Neural cell (in vitro differentiated cells): Measurements from ENCODE around the gene C10orf62. TPM values are rescaled to one million over a fixed set of nuclear protein-coding genes. Genes with fewer than 3 reads are reported as not detected.
"Not testable (repeated sequence)": the region's sequence is repeated elsewhere in the genome, so short reads cannot be mapped to it uniquely, and the experiment has no call there.

Experiments used
- H2AFZ ChIP-seq: fragments of 200-600, 300-800 bp; sonication (generic), shearing (Covaris generic); 2 replicates; pipeline ENCODE4 v1.6.0; 2014; ENCODE audit warnings: low read depth, mild to moderate bottlenecking, antibody characterized with exemption, low read length, moderate library complexity
- H3F3A ChIP-seq: fragments of 200-600 bp; shearing (Covaris generic); 2 replicates; pipeline ENCODE4 v1.6.1; 2016; ENCODE audit warnings: mild to moderate bottlenecking, moderate library complexity, mixed read lengths, antibody characterized with exemption, low read length; ENCODE audit not compliant: insufficient read depth, poor library complexity, severe bottlenecking
- H3K27ac ChIP-seq: fragments of 200-600, 300-800 bp; sonication (generic), shearing (Covaris generic); 2 replicates; pipeline ENCODE4 v1.5.1; 2014; ENCODE audit warnings: mild to moderate bottlenecking, low read length, moderate library complexity
- H3K27me3 ChIP-seq: fragments of 300-800, 200-600 bp; sonication (generic), shearing (Covaris generic); 2 replicates; pipeline ENCODE4 v1.6.0; 2014; ENCODE audit warnings: mild to moderate bottlenecking, low read depth, low read length, moderate library complexity; ENCODE audit not compliant: insufficient read depth
- H3K36me3 ChIP-seq: fragments of 300-800, 200-600 bp; sonication (generic), shearing (Covaris generic); 2 replicates; pipeline ENCODE4 v1.5.1; 2014; ENCODE audit warnings: mild to moderate bottlenecking, antibody characterized with exemption, low read length, moderate library complexity; ENCODE audit not compliant: insufficient read depth
- H3K4me2 ChIP-seq: fragments of 300-800, 200-600 bp; sonication (generic), shearing (Covaris generic); 2 replicates; pipeline ENCODE4 v1.6.0; 2014; ENCODE audit warnings: mild to moderate bottlenecking, low read length
- H3K4me3 ChIP-seq: fragments of 300-800, 200-600 bp; sonication (generic), shearing (Covaris generic); 2 replicates; pipeline ENCODE4 v1.5.1; 2014; ENCODE audit warnings: mild to moderate bottlenecking, low read length, moderate library complexity
- H3K79me2 ChIP-seq: fragments of 200-600 bp; shearing (Covaris generic); replicated peaks from 2 replicates; pipeline ENCODE4 v1.6.0; 2014; ENCODE audit warnings: mild to moderate bottlenecking, low read length, moderate library complexity; ENCODE audit not compliant: insufficient read depth
- H3K9ac ChIP-seq: fragments of 300-800, 200-600 bp; sonication (generic), shearing (Covaris generic); 2 replicates; pipeline ENCODE4 v1.6.1; 2016; ENCODE audit warnings: mild to moderate bottlenecking, low read length, mixed read lengths
- H3K9me2 ChIP-seq: fragments of 200-600 bp; shearing (Covaris generic); 2 replicates; pipeline ENCODE4 v1.6.1; 2016; ENCODE audit warnings: mild to moderate bottlenecking, low read length, mixed read lengths; ENCODE audit not compliant: insufficient read depth
- H3K9me3 ChIP-seq: fragments of 200-600, 300-800 bp; sonication (generic), shearing (Covaris generic); 2 replicates; pipeline ENCODE4 v1.6.1; 2016; ENCODE audit warnings: mild to moderate bottlenecking, mixed run types, low read length, moderate library complexity, mixed read lengths
- H4K20me1 ChIP-seq: fragments of 200-600 bp; shearing (Covaris generic); 2 replicates; pipeline ENCODE4 v1.6.1; 2016; ENCODE audit warnings: mild to moderate bottlenecking, mixed run types; ENCODE audit not compliant: insufficient read depth
- EP300 ChIP-seq: fragments of 450-650 bp; conservative IDR thresholded peaks from 2 replicates; pipeline ENCODE4 v1.6.1; 2014; ENCODE audit warnings: antibody characterized with exemption, mild to moderate bottlenecking, moderate library complexity; ENCODE audit not compliant: poor library complexity, severe bottlenecking
- MXI1 ChIP-seq: fragments of 450-650 bp; conservative IDR thresholded peaks from 2 replicates; pipeline ENCODE4 v1.6.1; 2014; ENCODE audit warnings: antibody characterized with exemption, mild to moderate bottlenecking; ENCODE audit not compliant: poor library complexity, severe bottlenecking
- POLR2AphosphoS5 ChIP-seq: IDR thresholded peaks from 2 replicates; pipeline ENCODE4 v1.6.1; 2012
- RAD21 ChIP-seq: fragments of 450-650 bp; conservative IDR thresholded peaks from 2 replicates; pipeline ENCODE4 v1.6.1; 2014; ENCODE audit warnings: antibody characterized with exemption, mild to moderate bottlenecking, moderate library complexity
- REST ChIP-seq: IDR thresholded peaks from 2 replicates; pipeline ENCODE4 v1.6.1; 2012; ENCODE audit warnings: borderline replicate concordance
- SMC3 ChIP-seq: fragments of 450-650 bp; conservative IDR thresholded peaks from 2 replicates; pipeline ENCODE4 v1.6.1; 2014; ENCODE audit warnings: antibody characterized with exemption, mild to moderate bottlenecking, moderate library complexity; ENCODE audit not compliant: poor library complexity
- polyA plus RNA-seq: library from polyadenylated mRNA; depleted of rRNA; stranded (reverse); fragments of >200 nt; gene quantifications from 2 replicates; pipeline ENCODE4 v1.2.3, GENCODE V29; 2014
- TF ChIP-seq, protein P1 (sequence below): fragments of 450-650 bp; IDR thresholded peaks from 2 replicates; pipeline ENCODE4 v1.5.1; 2014; ENCODE audit warnings: antibody characterized with exemption, mild to moderate bottlenecking, moderate library complexity; ENCODE audit not compliant: poor library complexity, severe bottlenecking

C10orf62 gene
- polyA plus RNA-seq, 1 donor from 2014 or later = not detected

- no peak overlapping the region for H3K4me3 ChIP-seq
- no peak overlapping the region for H3K4me2 ChIP-seq
- no peak overlapping the region for H3K9ac ChIP-seq
- TF ChIP-seq RAD21 (peak; percentile 79), SMC3 (peak; percentile 89), REST (no peak), MXI1 (no peak), EP300 (no peak), POLR2AphosphoS5 (no peak)
- TF ChIP-seq, protein P1, sequence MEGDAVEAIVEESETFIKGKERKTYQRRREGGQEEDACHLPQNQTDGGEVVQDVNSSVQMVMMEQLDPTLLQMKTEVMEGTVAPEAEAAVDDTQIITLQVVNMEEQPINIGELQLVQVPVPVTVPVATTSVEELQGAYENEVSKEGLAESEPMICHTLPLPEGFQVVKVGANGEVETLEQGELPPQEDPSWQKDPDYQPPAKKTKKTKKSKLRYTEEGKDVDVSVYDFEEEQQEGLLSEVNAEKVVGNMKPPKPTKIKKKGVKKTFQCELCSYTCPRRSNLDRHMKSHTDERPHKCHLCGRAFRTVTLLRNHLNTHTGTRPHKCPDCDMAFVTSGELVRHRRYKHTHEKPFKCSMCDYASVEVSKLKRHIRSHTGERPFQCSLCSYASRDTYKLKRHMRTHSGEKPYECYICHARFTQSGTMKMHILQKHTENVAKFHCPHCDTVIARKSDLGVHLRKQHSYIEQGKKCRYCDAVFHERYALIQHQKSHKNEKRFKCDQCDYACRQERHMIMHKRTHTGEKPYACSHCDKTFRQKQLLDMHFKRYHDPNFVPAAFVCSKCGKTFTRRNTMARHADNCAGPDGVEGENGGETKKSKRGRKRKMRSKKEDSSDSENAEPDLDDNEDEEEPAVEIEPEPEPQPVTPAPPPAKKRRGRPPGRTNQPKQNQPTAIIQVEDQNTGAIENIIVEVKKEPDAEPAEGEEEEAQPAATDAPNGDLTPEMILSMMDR = peak; percentile 82
- H3K36me3 ChIP-seq = no peaks in the 10 kb centered on the region
- H3K9me3 ChIP-seq = no peaks in the 10 kb centered on the region
- no peaks in the 10 kb centered on the region for H3K9me2 ChIP-seq
- no peak overlapping the region for H3K27ac ChIP-seq
- H3F3A ChIP-seq = no peaks in the 10 kb centered on the region
- no peaks in the 10 kb centered on the region for H4K20me1 ChIP-seq
- no peaks in the 10 kb centered on the region for H3K27me3 ChIP-seq
- H2AFZ ChIP-seq = no peak overlapping the region
- no peaks in the 10 kb centered on the region for H3K79me2 ChIP-seq
Observed at GRCh38 chr10:97553575-97554031, 35.9 kb upstream of the C10orf62 start.

DNA sequence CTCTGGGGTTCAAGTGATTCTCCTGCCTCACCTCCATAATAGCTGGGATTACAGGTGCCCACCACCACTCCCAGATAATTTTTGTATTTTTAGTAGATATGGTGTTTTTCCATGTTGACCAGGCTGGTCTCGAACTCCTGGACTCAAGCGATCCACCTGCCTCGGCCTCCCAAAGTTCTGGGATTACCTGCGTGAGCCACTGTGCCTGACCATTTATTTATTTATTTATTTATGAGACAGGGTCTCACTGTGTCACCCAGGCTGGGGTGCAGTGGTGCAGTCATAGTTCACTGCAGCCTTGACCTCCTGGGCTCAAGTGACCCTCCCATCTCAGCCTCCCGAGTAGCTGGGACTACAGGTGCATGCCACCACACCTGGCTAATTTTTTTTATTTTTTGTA is 35.2 kb upstream of the C10orf62 start:
- H3K9me2 ChIP-seq, H3K4me3 ChIP-seq, H3K4me2 ChIP-seq, H4K20me1 ChIP-seq, H3K27me3 ChIP-seq, H3K9ac ChIP-seq, H2AFZ ChIP-seq, H3K27ac ChIP-seq, H3K36me3 ChIP-seq, H3F3A ChIP-seq, H3K79me2 ChIP-seq, H3K9me3 ChIP-seq: not testable (repeated sequence)

DNA sequence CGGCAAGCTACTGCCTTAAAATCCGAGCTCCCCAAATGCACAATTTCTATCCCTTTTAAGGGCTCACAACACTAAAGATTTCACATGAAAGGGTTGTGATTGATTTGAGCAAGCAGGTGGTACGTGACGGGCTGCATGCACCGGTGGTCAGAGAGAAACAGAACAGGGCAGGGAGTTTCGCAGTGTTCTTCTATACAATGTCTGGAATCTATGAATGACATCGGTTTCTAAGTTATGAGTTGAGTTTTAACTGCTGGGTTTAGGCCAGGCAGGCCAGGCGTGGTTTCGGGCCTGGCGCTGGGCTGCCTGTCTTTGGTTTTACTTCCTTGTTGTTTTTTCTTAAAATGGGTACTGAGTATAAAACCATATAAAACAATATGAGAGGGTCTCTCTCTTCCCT is 34.0 kb upstream of the C10orf62 start:
- H3K79me2 ChIP-seq = not testable (repeated sequence)

DNA sequence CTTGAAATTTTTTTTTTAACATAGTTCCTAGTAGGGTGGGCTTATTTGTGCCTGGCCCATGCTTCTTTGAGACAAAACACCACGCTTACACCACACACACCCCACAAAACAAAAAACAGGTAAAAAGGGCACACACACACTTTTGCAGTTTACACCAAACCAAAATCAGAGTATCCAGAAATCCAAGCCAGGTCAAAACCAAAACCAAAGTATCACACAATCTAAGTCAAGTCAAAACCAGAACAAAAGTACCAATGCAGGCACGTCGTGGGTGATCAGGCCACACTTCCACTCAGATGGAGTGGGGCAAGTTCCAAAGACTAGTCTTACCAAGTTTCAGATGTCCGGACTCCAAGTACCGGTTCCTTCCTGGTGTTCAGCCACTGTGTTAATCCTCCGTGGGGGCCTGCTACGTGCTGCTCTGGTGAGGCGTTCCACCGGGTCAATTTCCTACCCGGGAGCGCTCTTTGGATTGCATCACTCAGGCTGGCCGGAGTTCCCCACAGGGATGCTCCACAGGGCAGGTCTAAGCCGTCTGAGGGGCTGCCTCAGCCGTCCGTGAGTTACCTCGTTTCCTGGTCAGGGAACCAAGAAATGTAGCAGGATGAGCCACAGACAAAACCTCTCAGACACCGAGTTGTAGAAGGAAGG is 28.7 kb upstream of the C10orf62 start:
- not testable (repeated sequence) for H3K27me3 ChIP-seq, H3F3A ChIP-seq, H3K4me3 ChIP-seq, H3K79me2 ChIP-seq, H4K20me1 ChIP-seq, H3K9me2 ChIP-seq, H3K9ac ChIP-seq, H3K36me3 ChIP-seq, H3K27ac ChIP-seq, H3K4me2 ChIP-seq, H2AFZ ChIP-seq, H3K9me3 ChIP-seq

More for the DNA sequence above, 34.0 kb upstream of the C10orf62 start:
- H4K20me1 ChIP-seq, H3K9me3 ChIP-seq, H3K4me3 ChIP-seq, H3K9ac ChIP-seq, H2AFZ ChIP-seq, H3K4me2 ChIP-seq, H3K27ac ChIP-seq, H3F3A ChIP-seq, H3K9me2 ChIP-seq, H3K27me3 ChIP-seq, H3K36me3 ChIP-seq: not testable (repeated sequence)

DNA sequence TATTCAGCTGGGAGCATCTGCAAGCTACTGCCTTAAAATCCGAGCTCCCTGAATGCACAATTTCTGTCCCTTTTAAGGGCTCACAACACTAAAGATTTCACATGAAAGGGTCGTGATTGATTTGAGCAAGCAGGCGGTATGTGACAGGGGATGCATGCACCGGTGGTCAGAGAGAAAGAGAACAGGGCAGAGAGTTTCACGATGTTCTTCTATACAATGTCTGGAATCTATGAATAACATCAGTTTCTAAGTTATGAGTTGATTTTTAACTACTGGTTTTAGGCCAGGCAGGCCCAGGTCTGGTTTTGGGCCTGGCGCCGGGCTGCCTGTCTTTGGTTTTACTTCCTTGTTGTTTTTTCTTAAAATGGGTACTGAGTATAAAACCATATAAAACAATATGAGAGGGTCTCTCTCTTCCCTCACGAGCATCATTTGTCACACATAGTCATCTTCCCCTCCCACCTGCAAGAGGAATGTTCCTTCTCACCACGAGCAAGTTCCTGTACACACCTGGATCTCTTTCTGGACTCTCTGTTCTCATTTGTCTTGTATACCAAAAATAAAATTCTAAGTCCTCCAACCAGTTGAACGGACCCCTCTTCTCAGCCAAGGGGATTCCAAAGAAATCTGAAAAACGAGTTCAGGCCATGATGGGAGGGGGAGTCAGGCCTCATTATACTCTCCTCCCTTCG is 28.0 kb upstream of the C10orf62 start:
- not testable (repeated sequence) for H3F3A ChIP-seq, H3K27ac ChIP-seq, H3K4me2 ChIP-seq, H4K20me1 ChIP-seq, H3K36me3 ChIP-seq, H3K79me2 ChIP-seq, H3K4me3 ChIP-seq, H3K9ac ChIP-seq, H3K9me2 ChIP-seq, H3K27me3 ChIP-seq, H3K9me3 ChIP-seq, H2AFZ ChIP-seq
